Dedifferentiated amniotic fluid mesenchymal stem cell (primary cell): ENCODE measurements around the gene CD99L2.
"Not testable (repeated sequence)": the region's sequence is repeated elsewhere in the genome, so short reads cannot be mapped to it uniquely, and the experiment has no call there.

Experiments
- DNase-seq: peaks from one replicate; pipeline ENCODE4 v3.0.0-alpha.2; 2016; ENCODE audit errors: extremely low spot score

CD99L2 gene

DNA sequence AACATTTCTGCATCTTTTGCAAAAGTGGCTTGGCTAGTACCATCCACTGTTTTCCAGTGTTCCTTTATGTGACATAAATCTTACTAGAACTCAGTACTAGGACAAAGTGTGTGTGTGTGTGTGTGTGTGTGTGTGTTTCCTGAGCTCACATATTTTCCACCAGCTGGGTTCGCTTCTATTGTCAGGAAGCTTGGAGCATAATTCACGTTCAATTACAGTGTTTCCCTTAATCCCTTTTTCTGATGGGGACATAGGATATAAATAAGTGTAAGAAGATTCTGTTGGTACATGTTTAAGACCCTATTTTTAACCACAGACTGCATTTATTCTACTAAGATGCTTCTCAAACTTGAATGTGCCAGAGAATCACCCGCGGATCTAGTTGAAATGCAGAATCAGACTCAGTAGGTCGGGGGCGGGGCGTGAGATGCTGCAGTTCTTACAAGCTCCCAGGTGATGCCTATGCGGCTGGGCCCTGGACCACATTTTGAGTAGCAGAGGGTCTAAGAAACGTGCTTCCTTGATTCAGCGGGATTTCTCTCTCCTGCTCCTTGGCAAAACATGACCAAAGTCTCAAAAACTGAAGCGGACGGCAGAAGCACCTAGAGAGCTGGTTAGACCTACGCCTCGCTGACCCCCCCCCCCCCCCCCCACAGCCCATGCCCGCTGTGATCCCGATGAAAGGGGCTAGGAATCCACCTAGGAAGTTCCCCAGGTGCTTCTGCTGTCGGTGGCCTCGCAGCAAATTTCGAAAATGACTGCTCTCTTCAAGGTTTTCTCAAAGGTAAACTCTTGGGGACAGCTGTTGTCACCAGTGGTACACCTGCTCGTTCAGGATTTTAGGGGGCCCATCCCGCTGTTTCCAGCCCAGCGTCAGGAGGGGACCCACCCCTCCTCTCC, 797 bp downstream of the CD99L2 start:
- DNase-seq = no peak

DNA sequence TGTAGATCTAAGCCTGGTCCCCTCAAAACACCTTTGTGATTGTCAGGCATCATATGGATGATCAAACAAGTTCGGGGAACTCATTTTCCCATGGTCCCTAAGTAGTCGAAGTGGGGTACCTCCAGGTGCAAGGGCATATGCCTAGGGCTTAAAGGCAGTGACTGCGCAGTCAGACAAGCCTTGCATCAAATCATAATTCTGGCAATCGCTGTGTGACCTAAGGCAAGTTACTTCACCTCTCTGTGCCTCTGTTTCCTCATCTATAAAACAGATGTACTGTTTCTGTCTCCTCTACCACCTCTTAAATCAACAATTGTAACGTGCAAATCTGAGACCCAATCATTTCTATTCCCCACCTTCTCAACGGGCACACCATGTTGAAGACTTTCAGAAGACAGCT, 1.8 kb downstream of the CD99L2 start:
- no peak for DNase-seq

GRCh38 chrX:150893936-150894335, 4.5 kb downstream of the CD99L2 start:
- DNase-seq = no peak

DNA sequence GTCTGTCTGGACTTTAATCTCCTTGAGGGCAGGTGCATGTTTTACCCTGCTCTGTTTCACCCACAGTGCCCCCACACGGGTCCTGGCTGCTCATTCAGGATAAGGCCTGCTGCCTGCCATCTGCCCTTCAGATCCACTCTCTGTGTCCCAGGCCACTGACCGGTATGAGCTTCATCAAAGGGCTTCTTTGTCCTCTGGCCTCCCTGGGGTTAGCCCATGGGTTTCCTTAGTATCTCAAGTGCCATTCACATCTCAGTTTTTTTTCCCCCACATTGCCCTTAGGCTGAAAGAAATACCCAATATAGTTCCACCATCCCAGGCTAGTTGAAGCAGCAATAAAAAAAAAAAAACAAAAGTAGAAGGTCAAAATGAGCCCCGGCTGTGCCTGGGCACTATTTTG, 9.3 kb downstream of the CD99L2 start:
- no peak for DNase-seq

GRCh38 chrX:150887906-150888465, 10.5 kb downstream of the CD99L2 start:
- DNase-seq = no peak

GRCh38 chrX:150887268-150887667, 11.2 kb downstream of the CD99L2 start:
- DNase-seq = not testable (repeated sequence)

DNA sequence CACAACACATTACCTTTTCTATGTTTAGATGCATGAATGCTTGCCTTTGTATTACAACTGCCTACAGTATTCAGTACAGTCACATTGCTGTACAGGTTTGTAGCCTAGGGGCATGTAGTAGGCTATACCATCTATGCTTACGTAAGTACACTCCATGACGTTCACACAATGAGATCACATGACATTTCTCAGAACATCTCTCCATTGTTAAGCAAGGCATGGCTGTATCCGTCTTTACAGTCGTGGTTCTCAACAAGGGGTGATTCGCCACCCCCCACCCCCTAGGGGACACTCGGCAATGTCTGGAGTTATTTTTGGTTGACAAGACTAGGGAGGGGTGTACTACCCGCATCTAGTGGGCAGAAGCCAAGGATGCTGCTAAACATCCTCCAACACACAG, 12.1 kb downstream of the CD99L2 start:
- no peak for DNase-seq

DNA sequence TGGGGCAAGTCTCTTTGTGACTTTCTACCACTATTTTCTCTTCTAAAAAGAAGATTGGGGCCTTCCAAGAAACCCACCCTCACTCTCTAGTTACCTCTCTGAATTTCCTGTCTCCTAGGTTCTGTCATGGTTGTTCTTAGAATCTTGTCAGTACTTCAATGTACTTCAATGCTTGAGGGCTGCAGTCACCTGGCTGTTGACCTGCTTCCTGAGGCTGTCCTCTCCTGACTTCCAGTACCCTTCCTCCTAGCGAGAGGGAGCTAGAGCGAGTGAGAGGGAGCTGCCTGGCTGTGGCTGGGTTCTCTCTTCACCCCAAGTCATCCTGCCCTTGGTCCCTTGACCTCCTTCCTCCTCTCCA, 17.7 kb downstream of the CD99L2 start:
- DNase-seq = no peak

GRCh38 chrX:150879855-150880807, 18.3 kb downstream of the CD99L2 start:
- DNase-seq = no peak

- DNase-seq = not testable (repeated sequence)
Measured at GRCh38 chrX:150875621-150876020, 22.8 kb downstream of the CD99L2 start.

- DNase-seq = no peak
Measured at GRCh38 chrX:150874448-150874847, 24.0 kb downstream of the CD99L2 start.

DNA sequence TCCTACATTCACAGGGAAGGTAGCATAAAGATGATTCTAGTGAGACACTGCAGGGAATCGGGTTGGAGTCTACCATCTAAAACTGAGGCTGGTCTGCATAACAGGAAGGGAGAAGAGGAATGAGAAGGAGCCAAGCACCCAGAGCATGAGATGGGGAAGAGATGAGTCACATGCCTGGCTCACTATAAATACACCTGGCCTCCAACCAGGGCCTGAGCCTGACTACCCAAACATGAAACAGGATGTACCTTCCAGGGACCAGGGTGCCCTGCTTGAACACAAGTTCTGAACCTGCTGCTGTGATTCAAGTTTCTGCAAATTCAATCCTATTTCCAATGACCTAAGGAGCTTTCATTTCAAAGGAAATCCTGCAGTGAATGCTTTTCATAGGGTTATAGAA, 24.9 kb downstream of the CD99L2 start:
- no peak for DNase-seq

GRCh38 chrX:150872773-150873336, 25.6 kb downstream of the CD99L2 start:
- DNase-seq = no peak

GRCh38 chrX:150871341-150871811, 27.1 kb downstream of the CD99L2 start:
- no peak for DNase-seq

DNA sequence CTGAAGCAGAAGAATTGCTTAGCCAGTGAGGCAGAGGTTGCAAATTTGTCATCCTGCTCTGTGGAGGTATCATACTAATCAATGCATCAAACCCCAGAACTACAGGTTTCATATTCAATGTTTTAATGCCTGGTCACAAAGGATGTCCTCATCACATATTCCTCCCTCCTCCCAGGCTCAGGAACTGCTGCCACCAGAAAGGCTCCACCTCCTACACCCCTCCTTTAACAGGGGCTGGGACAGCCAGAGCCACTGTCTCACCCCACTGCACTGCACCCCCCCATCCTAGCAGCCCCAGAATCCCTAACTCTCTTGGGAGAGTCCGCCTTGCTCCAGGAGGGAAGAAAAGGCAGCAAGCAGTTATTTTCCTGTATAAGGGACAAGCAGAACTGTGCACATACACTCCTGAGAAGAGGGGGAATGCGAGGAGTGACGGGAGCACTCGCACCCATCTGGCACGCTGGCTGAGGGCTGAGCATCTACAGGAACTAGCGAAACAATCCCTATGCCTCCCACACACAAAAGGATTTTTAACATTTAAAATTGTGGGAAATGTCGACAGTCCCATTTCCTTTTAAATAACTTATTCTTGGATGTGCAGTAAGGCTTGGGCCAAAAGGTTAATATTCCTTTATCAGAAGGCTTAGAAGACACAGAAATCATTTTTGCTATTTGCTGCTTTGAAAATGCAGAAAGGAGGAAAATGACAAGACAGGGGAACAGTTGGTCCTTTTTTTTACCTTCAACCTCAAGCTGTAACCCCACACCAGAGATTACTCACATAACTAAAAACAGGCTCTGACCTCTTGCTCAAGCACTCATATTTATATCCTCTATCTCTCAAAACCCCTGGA, 27.8 kb downstream of the CD99L2 start:
- DNase-seq = no peak

- no peak for DNase-seq
Measured at GRCh38 chrX:150870029-150870428, 28.4 kb downstream of the CD99L2 start.

DNA sequence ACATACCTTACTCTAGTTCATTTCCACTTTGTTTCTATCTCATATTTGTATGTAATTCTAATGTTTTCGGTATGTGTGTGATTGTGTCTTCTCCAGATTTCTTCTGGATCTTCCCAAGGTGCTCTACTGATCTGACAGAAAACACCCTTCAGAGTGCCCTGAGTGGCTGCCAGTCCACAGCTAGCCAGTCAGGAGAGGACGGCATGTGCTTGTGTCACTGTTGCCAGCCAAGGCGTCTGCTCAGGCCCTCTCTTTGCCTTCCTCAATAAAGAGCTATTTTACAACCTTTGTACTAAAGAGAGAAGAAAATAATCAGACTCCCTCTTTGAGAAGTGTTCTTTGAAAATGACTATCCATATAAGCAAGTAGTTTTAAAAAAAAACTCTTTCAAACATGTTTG, 29.0 kb downstream of the CD99L2 start:
- DNase-seq = no peak

- no peak for DNase-seq
Measured at GRCh38 chrX:150868625-150869024, 29.8 kb downstream of the CD99L2 start.

GRCh38 chrX:150864127-150864526, 34.3 kb downstream of the CD99L2 start:
- no peak for DNase-seq

DNA sequence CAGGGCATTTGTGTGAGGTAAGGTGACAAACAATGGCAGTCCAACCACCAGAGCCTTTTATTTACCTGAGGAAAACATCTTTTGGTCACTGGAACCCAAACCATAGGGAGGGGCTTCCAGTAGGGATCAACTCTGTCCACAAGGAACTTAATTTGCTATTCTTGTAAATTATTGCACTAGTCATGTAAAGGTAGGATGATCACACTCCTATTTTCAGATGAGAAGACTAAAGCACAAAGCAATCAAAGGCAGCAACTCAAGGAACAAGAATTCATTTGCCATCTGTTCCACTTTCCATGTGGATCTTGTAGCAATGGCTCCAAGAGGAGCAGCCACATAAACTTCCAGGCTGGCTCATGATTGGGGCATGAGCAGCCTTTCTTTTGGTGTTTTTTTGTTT, 35.3 kb downstream of the CD99L2 start:
- DNase-seq = no peak

GRCh38 chrX:150857453-150857852, 41.0 kb downstream of the CD99L2 start:
- DNase-seq = no peak
